ENCODE measurements around the gene ADGRG3.

Gene ADGRG3

GRCh38 chr16:57630931-57631845 is 36.9 kb upstream of the ADGRG3 start:
- DNase-seq (ENCODE audit: low read depth in 2 of 2), result no peak

- DNase-seq (ENCODE audit: low read depth in 2 of 2), result no peak
Measured at GRCh38 chr16:57632568-57632967, 35.5 kb upstream of the ADGRG3 start.

GRCh38 chr16:57633383-57634064 is 34.6 kb upstream of the ADGRG3 start:
- DNase-seq (ENCODE audit: low read depth in 2 of 2), result no peak

- DNase-seq (ENCODE audit: low read depth in 2 of 2), result no peak
Measured at GRCh38 chr16:57634171-57634570, 33.9 kb upstream of the ADGRG3 start.

GRCh38 chr16:57635266-57636097 is 32.6 kb upstream of the ADGRG3 start:
- no peak for DNase-seq (ENCODE audit: low read depth in 2 of 2)

- DNase-seq (ENCODE audit: low read depth in 2 of 2), result no peak
Measured at GRCh38 chr16:57636184-57636583, 31.9 kb upstream of the ADGRG3 start.

- no peak for DNase-seq (ENCODE audit: low read depth in 2 of 2)
Measured at GRCh38 chr16:57637020-57637419, 31.1 kb upstream of the ADGRG3 start.

- DNase-seq (ENCODE audit: low read depth in 2 of 2), result no peak
Measured at GRCh38 chr16:57637424-57637823, 30.7 kb upstream of the ADGRG3 start.

- DNase-seq (ENCODE audit: low read depth in 2 of 2), result no peak
Measured at GRCh38 chr16:57637965-57638364, 30.1 kb upstream of the ADGRG3 start.

GRCh38 chr16:57638381-57638780 is 29.7 kb upstream of the ADGRG3 start:
- no peak for DNase-seq (ENCODE audit: low read depth in 2 of 2)

- no peak for DNase-seq (ENCODE audit: low read depth in 2 of 2)
Measured at GRCh38 chr16:57639172-57639887, 28.8 kb upstream of the ADGRG3 start.

GRCh38 chr16:57640185-57640584 is 27.9 kb upstream of the ADGRG3 start:
- DNase-seq (ENCODE audit: low read depth in 2 of 2), result no peak

- no peak for DNase-seq (ENCODE audit: low read depth in 2 of 2)
Measured at GRCh38 chr16:57640612-57641011, 27.5 kb upstream of the ADGRG3 start.

GRCh38 chr16:57642160-57643135 is 25.7 kb upstream of the ADGRG3 start:
- no peak for DNase-seq (ENCODE audit: low read depth in 2 of 2)

GRCh38 chr16:57643147-57643874 is 24.8 kb upstream of the ADGRG3 start:
- no peak for DNase-seq (ENCODE audit: low read depth in 2 of 2)

GRCh38 chr16:57643910-57644309 is 24.2 kb upstream of the ADGRG3 start:
- no peak for DNase-seq (ENCODE audit: low read depth in 2 of 2)

GRCh38 chr16:57644383-57645014 is 23.6 kb upstream of the ADGRG3 start:
- DNase-seq (ENCODE audit: low read depth in 2 of 2), result no peak

GRCh38 chr16:57645169-57645568 is 22.9 kb upstream of the ADGRG3 start:
- DNase-seq (ENCODE audit: low read depth in 2 of 2), result no peak
